Heart left ventricle (tissue), 16 donors: ENCODE data around the gene NQO1. TPM values are rescaled to one million over a fixed set of nuclear protein-coding genes. Genes with fewer than 3 reads are reported as not detected.

ENCODE experiments used
- ATAC-seq, 4 donors: fragments of 200-7000 bp; cut with Tn5 transposase; one replicate each; pipeline ENCODE4 v1.9.1; 2020 to 2022; ENCODE audit warnings: moderate library complexity in 4 of 4, mild to moderate bottlenecking in 3 of 4, moderate number of reproducible peaks in 1 of 4
- DNase-seq, 5 donors: peaks; one replicate each; pipeline ENCODE4 v3.0.0-alpha.2; 2020
- H3K27ac ChIP-seq, 12 donors: fragments of 200-600 bp; sonication (generic) in 4 of 12; one replicate each; pipeline versions ENCODE4 v1.5.0 to v1.8.0; 2016 to 2022; ENCODE audit warnings: mild to moderate bottlenecking in 2 of 12
- H3K27me3 ChIP-seq, 9 donors: fragments of 200-600 bp; sonication (generic) in 2 of 9; one replicate each; pipeline versions ENCODE4 v1.5.1 to v1.8.0; 2016 to 2022; ENCODE audit warnings: mild to moderate bottlenecking in 3 of 9
- H3K36me3 ChIP-seq, 9 donors: fragments of 200-600 bp; sonication (generic) in 2 of 9; one replicate each; pipeline versions ENCODE4 v1.5.0 to v1.8.0; 2018 to 2022; ENCODE audit warnings: mild to moderate bottlenecking in 2 of 9
- H3K4me1 ChIP-seq, 12 donors: fragments of 200-600 bp; sonication (generic) in 4 of 12; one replicate each; pipeline versions ENCODE4 v1.5.0 to v1.8.0; 2016 to 2022; ENCODE audit warnings: mild to moderate bottlenecking in 3 of 12
- H3K4me3 ChIP-seq, 12 donors: fragments of 200-600 bp; sonication (generic) in 4 of 12; one replicate each; pipeline versions ENCODE4 v1.5.0 to v1.8.0; 2017 to 2022; ENCODE audit warnings: mild to moderate bottlenecking in 9 of 12, moderate library complexity in 4 of 12
- H3K9me3 ChIP-seq, 12 donors: fragments of 200-600 bp; sonication (generic) in 4 of 12; one replicate each; pipeline versions ENCODE4 v1.5.0 to v1.8.0; 2016 to 2022; ENCODE audit warnings: mild to moderate bottlenecking in 1 of 12
- CTCF ChIP-seq, 12 donors: fragments of 200-600 bp; sonication (generic) in 4 of 12; IDR thresholded peaks; one replicate each; pipeline versions ENCODE4 v1.5.0 to v1.8.0; 2018 to 2022; ENCODE audit warnings: antibody characterized with exemption in 12 of 12, mild to moderate bottlenecking in 5 of 12
- POLR2A ChIP-seq, 2 donors: fragments of 450-650 bp; IDR thresholded peaks; one replicate each; pipeline ENCODE4 v1.6.1; 2017; ENCODE audit warnings: antibody characterized with exemption in 2 of 2, mild to moderate bottlenecking in 2 of 2, moderate library complexity in 2 of 2
- WGBS, 4 donors: extraction: QIAGEN DNeasy Blood & Tissue Kit in 2 of 4; methylation state at CpG; one replicate each; pipeline versions ENCODE4 v1.1.5 to v1.1.7; 2013 to 2018; 5-methylcytosine and 5-hydroxymethylcytosine counted together
- intact Hi-C, 10 donors: fragments of 100-400 bp; cut with DNase I; formaldehyde crosslinking; loops; one replicate each; pipeline versions ENCODE4 v1.11.1 to v1.14.2; 2022
- long read RNA-seq, 3 donors: library from polyadenylated mRNA; unstranded; transcript quantifications; one replicate each; pipeline ENCODE4 v2.0.0, GENCODE V29; 2020 to 2021
- polyA plus RNA-seq, 2 donors: library from polyadenylated mRNA; stranded (reverse); fragments of 200-250 nt; gene quantifications; one replicate each; pipeline ENCODE4 v1.2.3, GENCODE V29; 2013
- total RNA-seq, 9 donors: library from RNA; depleted of rRNA in 2 of 9; stranded (reverse); fragments of >200 nt in 2 of 9; fragmentation: NEBNext Ultra II Directional in 3 of 9; extraction: Animal tissue kit (Norgen Biotek cat#: 25700) in 3 of 9; gene quantifications; one replicate each; pipeline versions ENCODE4 v1.1.0 to v1.2.4, GENCODE V29; 2016 to 2023
- donor health status: ischemic (EF 13 %, LVEDD 7.1; RV severe dilation, severe dysfunction).
- donor health status: healthy with polysubstance abuse.
- donor health status: DM: no; HTN: yes; CAD: no.
- donor health status: DM: no; HTN: no; CAD: no.
- donor health status: ischemic (EF 25% LVEDD 6.9; RV normal size, moderate dysfunction).
- donor health status: ischemic (EF 25% LVEDD 5.7; RV mildly dilated, moderate dysfunction).
- donor health status: healthy.
- donor health status: DM: yes; HTN: yes; CAD: no.
- donor health status: ischemic (EF 35%, LVEDD 5.7; RV mildly dilated, moderate dysfunction).
- donor health status: nonischemic (EF 11% LVEDD 7.7; RV severe dilation, severe dysfunction).
- donor health status: DM: yes; HTN: yes; CAD: no.
- donor health status: PGD.
- donor health status: ischemic (EF 29% LVEDD 5.4; RV normal size, mild dysfunction).
- donor health status: nonischemic (EF 23%, LVEDD 6.1; RV moderate dilation, normal function).

NQO1 gene
- total RNA-seq = 10 to 100 TPM in 8 of 9 donors, 1 to 10 TPM in 1; 7.6 to 76.8 (median 12.8) TPM
- polyA plus RNA-seq = 10 to 100 TPM; 11.3 to 14.3 TPM
- long read RNA-seq, donor 1, partial matches to known transcripts = 0 of 4 reads
- long read RNA-seq, donor 1, other reads (novel, unspliced or antisense) = 0 of 4 reads
- long read RNA-seq, donor 2, transcript NQO1-201 (6 exons, 2,912 nt) = major isoform, 12 of 14 reads
- long read RNA-seq, donor 2, partial matches to known transcripts = 0 of 14 reads
- long read RNA-seq, donor 2, other reads (novel, unspliced or antisense) = 1 of 14 reads
- long read RNA-seq, donor 3, transcript NQO1-201 (6 exons, 2,912 nt) = major isoform, 7 of 9 reads
- long read RNA-seq, donor 3, partial matches to known transcripts = 0 of 9 reads
- long read RNA-seq, donor 3, other reads (novel, unspliced or antisense) = 1 of 9 reads

DNA sequence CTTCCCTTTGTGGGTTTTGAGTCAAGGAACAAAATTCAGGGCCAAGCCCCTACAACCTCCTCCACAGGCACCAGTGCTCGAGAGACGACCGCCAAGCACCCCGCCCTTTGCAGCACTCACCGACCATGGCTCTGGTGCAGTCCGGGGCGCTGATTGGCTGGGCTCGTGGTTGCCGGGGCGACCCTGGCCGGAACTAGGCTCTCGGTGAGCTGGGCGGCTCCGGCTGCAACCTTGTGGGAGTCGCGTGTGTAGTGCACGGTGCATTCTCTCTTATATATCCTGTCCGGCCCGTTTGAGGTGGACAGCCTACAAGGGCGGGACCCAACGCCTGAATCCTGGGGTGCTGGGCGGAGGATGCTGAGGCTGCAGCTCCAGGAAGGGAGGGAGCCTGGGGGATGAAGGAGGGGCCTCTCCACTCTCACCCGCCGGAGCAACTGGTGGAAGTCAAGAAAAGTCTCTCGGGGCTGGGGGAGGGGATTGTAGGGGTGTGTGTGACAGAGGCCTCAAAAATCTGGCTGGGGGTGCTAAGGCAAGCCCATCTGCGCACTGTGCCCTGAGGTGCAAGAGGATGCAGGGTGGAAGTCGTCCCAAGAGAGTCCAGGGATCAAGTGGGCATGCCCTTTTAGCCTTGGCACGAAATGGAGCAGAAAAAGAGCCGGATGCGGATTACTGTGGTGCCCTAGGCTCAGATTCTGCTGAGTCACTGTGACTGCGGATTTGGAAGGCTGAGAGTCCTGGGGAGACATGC is at the start of gene NQO1:
NQO1 (minus strand) TSS at position 248 of the 748 bp plus-strand sequence; CDS start at position 127, 121 bp downstream.
- Histone ChIP-seq H3K4me1 (peaks cover 0 to 33% (median 19%) of the 10 kb centered on the region in 12 donors), H3K27ac (peak within 1 kb of the TSS; percentile 55 to 88 (median 79)), H3K27me3 (no peaks in the 10 kb centered on the region), H3K9me3 (no peaks in the 10 kb centered on the region), H3K4me3 (peak within 1 kb of the TSS; percentile 14 to 72 (median 56)), H3K36me3 (no peaks in the 10 kb centered on the region)
- ATAC-seq = peak; percentile 96 to 98 (median 98)
- peak; percentile 90 to 96 (median 94) for DNase-seq
- intact Hi-C loops = no loop called here
- TF ChIP-seq CTCF (IDR thresholded peaks at IDR 0.05) (no peak), POLR2A (IDR thresholded peaks at IDR 0.05) (peak in 1 of 2 donors; percentile 66)
- WGBS, 4 donors = 1 to 2% (median 2%) methylated on average over 19 to 31 of the region's 31 CpGs

- no peak for TF ChIP-seq POLR2A (IDR thresholded peaks at IDR 0.05)
- no peak for TF ChIP-seq CTCF (IDR thresholded peaks at IDR 0.05)
- H3K9me3 ChIP-seq = peaks cover 0 to 14% (median 3%) of the 10 kb centered on the region in 12 donors
- H3K27ac ChIP-seq = no peak overlapping the region
- DNase-seq (no peak), ATAC-seq (no peak)
- H3K4me1 ChIP-seq = peaks cover 0 to 15% (median 3%) of the 10 kb centered on the region in 12 donors
- peaks cover 0 to 14% (median 0%) of the 10 kb centered on the region in 9 donors for H3K36me3 ChIP-seq
- intact Hi-C loops = no loop called here
- H3K4me3 ChIP-seq = no peak overlapping the region
- H3K27me3 ChIP-seq = no peaks in the 10 kb centered on the region
These were observed 49.2 kb upstream of the NQO1 start for GRCh38 chr16:69775563-69775962.

- TF ChIP-seq CTCF (IDR thresholded peaks at IDR 0.05) = no peak
- TF ChIP-seq POLR2A (IDR thresholded peaks at IDR 0.05) = no peak
- intact Hi-C loops = no loop called here
- Histone ChIP-seq H3K27ac (peak overlapping the region in 1 of 12 donors; percentile 0), H3K4me3 (no peak overlapping the region), H3K36me3 (peaks cover 0 to 14% (median 0%) of the 10 kb centered on the region in 9 donors), H3K9me3 (peaks cover 0 to 14% (median 3%) of the 10 kb centered on the region in 12 donors), H3K4me1 (peaks cover 0 to 18% (median 3%) of the 10 kb centered on the region in 12 donors), H3K27me3 (no peaks in the 10 kb centered on the region)
- no peak for DNase-seq
- WGBS, 4 donors = 73 to 80% (median 77%) methylated on average over 6 of the region's 6 CpGs
- no peak for ATAC-seq
These were observed 47.0 kb upstream of the NQO1 start for GRCh38 chr16:69773260-69773947.
